H9 (cell line): ENCODE data around the gene POLQ. TPM values are rescaled to one million over a fixed set of nuclear protein-coding genes. Genes with fewer than 3 reads are reported as not detected.

Experiments
- DNase-seq: peaks from one replicate; pipeline ENCODE4 v3.0.0-alpha.2; 2017
- H2AFZ ChIP-seq: one replicate; pipeline ENCODE4 v1.6.1; 2013; ENCODE audit warnings: mild to moderate bottlenecking, low read length, control low read depth, moderate library complexity
- H2AK5ac ChIP-seq: 2 replicates; pipeline ENCODE4 v1.6.1; 2013; ENCODE audit warnings: low read length, control low read depth, mixed read lengths; ENCODE audit not compliant: insufficient read length
- H2BK120ac ChIP-seq: one replicate; pipeline ENCODE4 v1.6.1; 2013; ENCODE audit warnings: low read depth, mild to moderate bottlenecking, low read length, control low read depth, inconsistent platforms; ENCODE audit not compliant: poor library complexity, severe bottlenecking
- H2BK12ac ChIP-seq: 2 replicates; pipeline ENCODE4 v1.6.1; 2013; ENCODE audit warnings: low read length, control low read depth, mixed read lengths, low read depth; ENCODE audit not compliant: insufficient read length
- H2BK15ac ChIP-seq: 2 replicates; pipeline ENCODE4 v1.6.1; 2013; ENCODE audit warnings: low read depth, low read length, control low read depth
- H2BK20ac ChIP-seq: one replicate; pipeline ENCODE4 v1.6.1; 2013; ENCODE audit warnings: low read depth, mild to moderate bottlenecking, low read length, control low read depth, inconsistent platforms; ENCODE audit not compliant: poor library complexity, severe bottlenecking
- H2BK5ac ChIP-seq: 2 replicates; pipeline ENCODE4 v1.6.1; 2013; ENCODE audit warnings: low read length, control low read depth, mixed read lengths; ENCODE audit not compliant: insufficient read length
- H3K14ac ChIP-seq: 2 replicates; pipeline ENCODE4 v1.6.1; 2013; ENCODE audit warnings: low read length, control low read depth; ENCODE audit not compliant: insufficient read depth
- H3K18ac ChIP-seq: 2 replicates; pipeline ENCODE4 v1.6.1; 2013; ENCODE audit warnings: low read depth, mild to moderate bottlenecking, mixed read lengths, low read length, control low read depth; ENCODE audit not compliant: insufficient read length
- H3K23ac ChIP-seq: 2 replicates; pipeline ENCODE4 v1.6.1; 2013; ENCODE audit warnings: low read length, control low read depth, mixed read lengths, low read depth; ENCODE audit not compliant: insufficient read length
- H3K23me2 ChIP-seq: 2 replicates; pipeline ENCODE4 v1.6.1; 2013; ENCODE audit warnings: low read depth, mild to moderate bottlenecking, mixed read lengths, low read length, control low read depth; ENCODE audit not compliant: insufficient read length, poor library complexity, severe bottlenecking
- H3K27ac ChIP-seq: 2 replicates; pipeline ENCODE4 v1.5.1; 2013; ENCODE audit warnings: low read length, control low read depth, mixed read lengths, low read depth; ENCODE audit not compliant: insufficient read length
- H3K27me3 ChIP-seq: 2 replicates; pipeline ENCODE4 v1.6.1; 2013; ENCODE audit warnings: low read length, control low read depth, inconsistent platforms; ENCODE audit not compliant: insufficient read depth
- H3K4ac ChIP-seq: 2 replicates; pipeline ENCODE4 v1.6.1; 2013; ENCODE audit warnings: low read depth, mild to moderate bottlenecking, control low read depth, inconsistent platforms, low read length, moderate library complexity
- H3K4me1 ChIP-seq: 2 replicates; pipeline ENCODE4 v1.6.1; 2013; ENCODE audit warnings: low read length, control low read depth, inconsistent platforms; ENCODE audit not compliant: insufficient read depth
- H3K4me2 ChIP-seq: 2 replicates; pipeline ENCODE4 v1.6.1; 2013; ENCODE audit warnings: low read length, control low read depth, mixed read lengths; ENCODE audit not compliant: insufficient read length, insufficient read depth
- H3K56ac ChIP-seq: 2 replicates; pipeline ENCODE4 v1.6.1; 2013; ENCODE audit warnings: low read depth, mild to moderate bottlenecking, mixed read lengths, low read length, control low read depth; ENCODE audit not compliant: insufficient read length
- H3K79me1 ChIP-seq: 2 replicates; pipeline ENCODE4 v1.6.1; 2013; ENCODE audit warnings: low read depth, mild to moderate bottlenecking, moderate library complexity, low read length, control low read depth, inconsistent platforms; ENCODE audit not compliant: insufficient read depth, poor library complexity, severe bottlenecking
- H3K79me2 ChIP-seq: 2 replicates; pipeline ENCODE4 v1.6.1; 2013; ENCODE audit warnings: low read length, control low read depth, inconsistent platforms; ENCODE audit not compliant: insufficient read depth
- H3K9ac ChIP-seq: 2 replicates; pipeline ENCODE4 v1.6.1; 2013; ENCODE audit warnings: low read length, control low read depth, mixed read lengths; ENCODE audit not compliant: insufficient read length; ENCODE audit errors: extremely low read depth
- H3K9me3 ChIP-seq: one replicate; pipeline ENCODE4 v1.6.1; 2013; ENCODE audit warnings: low read depth, low read length, inconsistent platforms; ENCODE audit not compliant: control insufficient read depth
- H3T11ph ChIP-seq: one replicate; pipeline ENCODE4 v1.6.1; 2013; ENCODE audit warnings: mild to moderate bottlenecking, low read length, control low read depth, inconsistent platforms
- H4K20me1 ChIP-seq: one replicate; pipeline ENCODE4 v1.6.1; 2013; ENCODE audit not compliant: control insufficient read depth, insufficient read length, insufficient read depth
- H4K5ac ChIP-seq: 2 replicates; pipeline ENCODE4 v1.6.1; 2013; ENCODE audit warnings: low read depth, mild to moderate bottlenecking, mixed read lengths, low read length, control low read depth; ENCODE audit not compliant: insufficient read length
- H4K8ac ChIP-seq: replicated peaks from 2 replicates; pipeline ENCODE4 v1.6.1; 2013; ENCODE audit warnings: low read length, control low read depth, mixed read lengths, low read depth; ENCODE audit not compliant: insufficient read length
- H4K91ac ChIP-seq: 2 replicates; pipeline ENCODE4 v1.6.1; 2013; ENCODE audit warnings: low read depth, mild to moderate bottlenecking, moderate library complexity, mixed read lengths, low read length, control low read depth; ENCODE audit not compliant: insufficient read length
- H3K27ac Mint-ChIP-seq, 3 experiments: 2 replicates in 2 of 3; 3 replicates in 1 of 3; pipeline ENCODE4 v1.8.0; 2020 to 2021; ENCODE audit warnings: mixed read lengths in 3 of 3, mild to moderate bottlenecking in 1 of 3, moderate library complexity in 1 of 3
- H3K27me3 Mint-ChIP-seq: 2 replicates; pipeline ENCODE4 v1.8.0; 2021; ENCODE audit warnings: low read depth, mild to moderate bottlenecking, moderate library complexity, mixed read lengths
- H3K36me3 Mint-ChIP-seq, 3 experiments: 2 replicates in 2 of 3; 3 replicates in 1 of 3; pipeline ENCODE4 v1.8.0; 2020 to 2021; ENCODE audit warnings: low read depth in 3 of 3, mixed read lengths in 3 of 3; ENCODE audit not compliant: insufficient read depth in 1 of 3
- H3K4me1 Mint-ChIP-seq, 2 experiments: 2 replicates each; pipeline ENCODE4 v1.8.0; 2020; ENCODE audit warnings: mixed read lengths in 2 of 2
- H3K4me3 Mint-ChIP-seq, 2 experiments: 2 replicates in 1 of 2; 3 replicates in 1 of 2; pipeline ENCODE4 v1.8.0; 2020 to 2021; ENCODE audit warnings: mild to moderate bottlenecking in 2 of 2, mixed read lengths in 2 of 2, moderate library complexity in 1 of 2
- H3K9me3 Mint-ChIP-seq, 2 experiments: 2 replicates in 1 of 2; 3 replicates in 1 of 2; pipeline ENCODE4 v1.8.0; 2020; ENCODE audit warnings: mild to moderate bottlenecking in 2 of 2, mixed read lengths in 2 of 2, moderate library complexity in 1 of 2
- WGBS: extraction: QIAGEN DNeasy Blood & Tissue Kit; methylation state at CpG from one replicate; pipeline ENCODE4 v1.1.7; 2013; ENCODE audit warnings: missing lambda C conversion rate, low lambda C conversion rate, mixed read lengths; ENCODE audit not compliant: insufficient read length; ENCODE audit errors: extremely low coverage; 5-methylcytosine and 5-hydroxymethylcytosine counted together
- total RNA-seq: library from RNA; stranded (reverse); gene quantifications from 2 replicates; pipeline ENCODE4 v1.2.1, GENCODE V29; 2021
- TF ChIP-seq, protein P1 (sequence below): fragments of 200-600 bp; sonication (generic); conservative IDR thresholded peaks from 3 replicates; pipeline ENCODE4 v1.8.0; 2021; ENCODE audit warnings: antibody characterized with exemption, mild to moderate bottlenecking

POLQ gene
- total RNA-seq, 1 experiment from 2014 or later: 15.4 TPM

DNA sequence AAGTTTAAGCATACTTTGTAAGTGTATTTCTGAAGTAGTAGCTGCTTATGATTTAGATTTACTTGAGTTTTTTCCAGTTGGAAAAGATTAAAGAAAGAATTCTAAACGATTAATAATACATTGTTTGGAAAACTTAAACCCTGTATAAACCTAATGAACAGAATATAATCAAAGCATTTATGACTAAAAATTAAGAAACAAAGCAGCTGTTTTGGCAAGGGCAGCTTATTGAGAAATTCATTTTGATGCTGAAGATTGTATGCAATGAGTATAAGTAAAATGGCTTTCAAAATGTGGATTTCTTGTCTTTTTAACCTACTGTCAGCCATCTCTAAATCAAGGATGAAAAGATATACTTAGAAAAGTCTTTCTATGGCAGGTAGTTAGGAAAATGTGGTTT is 140.2 kb downstream of the POLQ start:
- no peak overlapping the region for H2BK5ac ChIP-seq
- no peak overlapping the region for H3K9ac ChIP-seq
- H4K5ac ChIP-seq: no peak overlapping the region
- DNase-seq: no peak
- no peak overlapping the region for H3K23ac ChIP-seq
- no peaks in the 10 kb centered on the region for H3K79me1 ChIP-seq
- no peaks in the 10 kb centered on the region for H3K79me2 ChIP-seq
- Mint-ChIP-seq H3K36me3 (no peaks in the 10 kb centered on the region), H3K4me3 (no peak overlapping the region), H3K27me3 (no peaks in the 10 kb centered on the region), H3K9me3 (no peaks in the 10 kb centered on the region), H3K27ac (no peak overlapping the region), H3K4me1 (no peaks in the 10 kb centered on the region)
- no peak overlapping the region for H4K91ac ChIP-seq
- H3K18ac ChIP-seq: no peak overlapping the region
- no peak overlapping the region for H2BK120ac ChIP-seq
- H3K4me2 ChIP-seq: no peak overlapping the region
- no peaks in the 10 kb centered on the region for H3K4me1 ChIP-seq
- H2AK5ac ChIP-seq: no peak overlapping the region
- H3K27ac ChIP-seq: no peak overlapping the region
- no peak overlapping the region for H2BK20ac ChIP-seq
- H4K20me1 ChIP-seq: no peaks in the 10 kb centered on the region
- H2BK12ac ChIP-seq: no peak overlapping the region
- no peak overlapping the region for H3K56ac ChIP-seq
- no peak overlapping the region for H2BK15ac ChIP-seq
- TF ChIP-seq, protein P1, sequence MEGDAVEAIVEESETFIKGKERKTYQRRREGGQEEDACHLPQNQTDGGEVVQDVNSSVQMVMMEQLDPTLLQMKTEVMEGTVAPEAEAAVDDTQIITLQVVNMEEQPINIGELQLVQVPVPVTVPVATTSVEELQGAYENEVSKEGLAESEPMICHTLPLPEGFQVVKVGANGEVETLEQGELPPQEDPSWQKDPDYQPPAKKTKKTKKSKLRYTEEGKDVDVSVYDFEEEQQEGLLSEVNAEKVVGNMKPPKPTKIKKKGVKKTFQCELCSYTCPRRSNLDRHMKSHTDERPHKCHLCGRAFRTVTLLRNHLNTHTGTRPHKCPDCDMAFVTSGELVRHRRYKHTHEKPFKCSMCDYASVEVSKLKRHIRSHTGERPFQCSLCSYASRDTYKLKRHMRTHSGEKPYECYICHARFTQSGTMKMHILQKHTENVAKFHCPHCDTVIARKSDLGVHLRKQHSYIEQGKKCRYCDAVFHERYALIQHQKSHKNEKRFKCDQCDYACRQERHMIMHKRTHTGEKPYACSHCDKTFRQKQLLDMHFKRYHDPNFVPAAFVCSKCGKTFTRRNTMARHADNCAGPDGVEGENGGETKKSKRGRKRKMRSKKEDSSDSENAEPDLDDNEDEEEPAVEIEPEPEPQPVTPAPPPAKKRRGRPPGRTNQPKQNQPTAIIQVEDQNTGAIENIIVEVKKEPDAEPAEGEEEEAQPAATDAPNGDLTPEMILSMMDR: no peak
- no peaks in the 10 kb centered on the region for H3K27me3 ChIP-seq
- H3T11ph ChIP-seq: no peak overlapping the region
- H3K4ac ChIP-seq: no peak overlapping the region
- no peak overlapping the region for H3K14ac ChIP-seq
- no peaks in the 10 kb centered on the region for H3K9me3 ChIP-seq
- H3K23me2 ChIP-seq: no peaks in the 10 kb centered on the region
- WGBS: no CpG with 5 or more reads among the region's 1 CpG
- H2AFZ ChIP-seq: no peak overlapping the region
- no peak overlapping the region for H4K8ac ChIP-seq
